C4-2B (cell line): Measurements from ENCODE around the gene GSS.

Experiments used
- H3K27ac ChIP-seq: fragments of 450-650 bp; 2 replicates; pipeline ENCODE4 v1.5.1; 2017
- CTCF ChIP-seq: fragments of 450-650 bp; conservative IDR thresholded peaks from 2 replicates; pipeline ENCODE4 v1.5.1; 2017; ENCODE audit warnings: mild to moderate bottlenecking
- ZFX ChIP-seq: fragments of 450-650 bp; IDR thresholded peaks from 2 replicates; pipeline ENCODE4 v1.6.1; 2017

The GSS gene

GRCh38 chr20:34955231-34956040 lies at the start of gene GSS, which contains the start of gene MYH7B:
Gene GSS (minus strand): TSS chr20:34955806. CDS start chr20:34951852, 3,954 bp downstream.
Gene MYH7B (plus strand): TSS chr20:34955868. CDS start chr20:34978006, 22,138 bp downstream.
- TF ChIP-seq ZFX (peak; percentile 74), CTCF (peak; percentile 71)
- peak within 1 kb of the TSS; percentile 91 for H3K27ac ChIP-seq

- no peak overlapping the region for H3K27ac ChIP-seq
- TF ChIP-seq CTCF (no peak), ZFX (no peak)
Measured at GRCh38 chr20:35004749-35005462, 49.3 kb upstream of the GSS start.

GRCh38 chr20:35004051-35004725 lies 48.6 kb upstream of the GSS start:
- TF ChIP-seq ZFX (no peak), CTCF (no peak)
- no peak overlapping the region for H3K27ac ChIP-seq

GRCh38 chr20:35003211-35004031 lies 47.8 kb upstream of the GSS start:
- no peak overlapping the region for H3K27ac ChIP-seq
- no peak for TF ChIP-seq ZFX
- no peak for TF ChIP-seq CTCF

- no peak overlapping the region for H3K27ac ChIP-seq
- no peak for TF ChIP-seq CTCF
- no peak for TF ChIP-seq ZFX
Measured at GRCh38 chr20:35002426-35003210, 47.0 kb upstream of the GSS start.

GRCh38 chr20:35001596-35002362 lies 46.2 kb upstream of the GSS start:
- TF ChIP-seq ZFX (no peak), CTCF (no peak; the same call in 1 of the 2 replicates)
- H3K27ac ChIP-seq, result no peak overlapping the region
